ENCODE data around the gene GRK1. TPM values are rescaled to one million over a fixed set of nuclear protein-coding genes. Genes with fewer than 3 reads are reported as not detected.

GRK1 gene
- total RNA-seq, 1 donor from 2014 or later = not detected

DNA sequence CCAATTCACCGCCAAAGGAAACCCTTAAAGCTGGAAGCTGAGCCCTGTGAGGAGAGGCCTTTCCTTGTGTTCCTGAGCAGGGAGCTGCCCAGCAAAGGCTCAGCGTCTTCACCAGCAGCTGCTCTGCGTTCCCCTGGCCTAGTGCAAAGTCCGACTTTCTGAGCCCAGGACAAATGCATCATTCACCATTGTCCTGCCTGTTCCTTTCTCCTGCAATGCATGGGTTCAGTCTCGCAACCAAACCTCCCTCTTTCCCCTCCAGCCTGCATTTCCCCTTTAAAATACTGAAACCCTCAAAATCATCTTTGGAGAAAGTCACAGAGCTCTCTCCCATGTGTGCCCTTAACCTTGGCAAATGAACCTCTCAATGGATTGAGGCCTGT is 79.1 kb downstream of the GRK1 start:
- Histone ChIP-seq H3K36me3 (ENCODE audit: control insufficient read depth, insufficient read depth, low read length) (no peaks in the 10 kb centered on the region), H3K4me3 (ENCODE audit: low read depth, low read length) (no peak overlapping the region), H3K27me3 (ENCODE audit: control insufficient read depth, insufficient read depth, low read length) (no peaks in the 10 kb centered on the region)
- DNase-seq (ENCODE audit: low read depth) = no peak
- TF ChIP-seq, protein P1, sequence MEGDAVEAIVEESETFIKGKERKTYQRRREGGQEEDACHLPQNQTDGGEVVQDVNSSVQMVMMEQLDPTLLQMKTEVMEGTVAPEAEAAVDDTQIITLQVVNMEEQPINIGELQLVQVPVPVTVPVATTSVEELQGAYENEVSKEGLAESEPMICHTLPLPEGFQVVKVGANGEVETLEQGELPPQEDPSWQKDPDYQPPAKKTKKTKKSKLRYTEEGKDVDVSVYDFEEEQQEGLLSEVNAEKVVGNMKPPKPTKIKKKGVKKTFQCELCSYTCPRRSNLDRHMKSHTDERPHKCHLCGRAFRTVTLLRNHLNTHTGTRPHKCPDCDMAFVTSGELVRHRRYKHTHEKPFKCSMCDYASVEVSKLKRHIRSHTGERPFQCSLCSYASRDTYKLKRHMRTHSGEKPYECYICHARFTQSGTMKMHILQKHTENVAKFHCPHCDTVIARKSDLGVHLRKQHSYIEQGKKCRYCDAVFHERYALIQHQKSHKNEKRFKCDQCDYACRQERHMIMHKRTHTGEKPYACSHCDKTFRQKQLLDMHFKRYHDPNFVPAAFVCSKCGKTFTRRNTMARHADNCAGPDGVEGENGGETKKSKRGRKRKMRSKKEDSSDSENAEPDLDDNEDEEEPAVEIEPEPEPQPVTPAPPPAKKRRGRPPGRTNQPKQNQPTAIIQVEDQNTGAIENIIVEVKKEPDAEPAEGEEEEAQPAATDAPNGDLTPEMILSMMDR (IDR thresholded peaks at IDR 0.05; ENCODE audit: insufficient read depth, low read length, poor library complexity, severe bottlenecking) = no peak

- no peaks in the 10 kb centered on the region for H3K36me3 ChIP-seq (ENCODE audit: control insufficient read depth, insufficient read depth, low read length)
- no peaks in the 10 kb centered on the region for H3K27me3 ChIP-seq (ENCODE audit: control insufficient read depth, insufficient read depth, low read length)
- no peak overlapping the region for H3K4me3 ChIP-seq (ENCODE audit: low read depth, low read length)
- DNase-seq (ENCODE audit: low read depth) = no peak
- TF ChIP-seq, protein P1 (IDR thresholded peaks at IDR 0.05; ENCODE audit: insufficient read depth, low read length, poor library complexity, severe bottlenecking) = no peak
Measured at GRCh38 chr13:113746671-113747070, 79.7 kb downstream of the GRK1 start.

GRCh38 chr13:113747291-113747833 is 80.3 kb downstream of the GRK1 start:
- Histone ChIP-seq H3K36me3 (ENCODE audit: control insufficient read depth, insufficient read depth, low read length) (no peaks in the 10 kb centered on the region), H3K27me3 (ENCODE audit: control insufficient read depth, insufficient read depth, low read length) (no peaks in the 10 kb centered on the region), H3K4me3 (ENCODE audit: low read depth, low read length) (no peak overlapping the region)
- DNase-seq (ENCODE audit: low read depth) = no peak
- TF ChIP-seq, protein P1 (IDR thresholded peaks at IDR 0.05; ENCODE audit: insufficient read depth, low read length, poor library complexity, severe bottlenecking) = no peak

DNA sequence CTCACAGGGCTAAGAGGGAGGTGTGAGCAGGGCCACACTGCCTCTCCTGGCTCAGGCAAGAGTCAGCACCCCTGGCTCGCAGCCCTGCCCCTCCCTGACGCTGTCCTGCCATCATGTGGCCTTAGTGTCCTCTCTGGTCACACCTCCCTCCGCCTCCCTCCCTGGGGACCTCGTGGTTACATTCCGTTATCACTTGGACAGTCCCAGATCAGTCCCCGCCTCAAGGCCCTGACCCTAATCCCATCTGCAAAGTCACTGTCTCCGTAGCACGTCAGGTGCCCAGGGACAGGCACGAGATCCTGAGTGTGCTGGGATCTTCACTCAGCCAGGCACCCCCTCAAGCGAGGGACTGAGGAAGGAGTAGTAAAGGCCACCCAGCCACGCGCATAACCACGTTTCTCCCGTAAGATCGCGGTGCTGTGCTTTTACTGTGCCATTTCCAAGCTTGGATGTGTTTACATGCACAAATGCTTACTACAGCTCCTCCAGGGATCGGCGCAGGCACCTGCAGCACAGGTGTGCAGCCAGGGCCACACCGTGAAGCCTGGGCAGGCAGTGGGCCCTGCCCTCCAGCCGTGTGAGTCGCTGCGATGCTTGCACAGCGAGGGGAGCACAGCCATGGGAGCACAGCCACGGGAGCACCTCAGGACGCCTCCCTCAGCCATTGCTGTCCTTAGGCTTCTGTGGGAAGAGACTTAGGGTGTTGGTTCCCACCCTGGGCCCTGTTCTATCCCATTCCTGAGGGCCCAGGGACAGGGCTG is 81.3 kb downstream of the GRK1 start:
- no peak for DNase-seq (ENCODE audit: low read depth)
- Histone ChIP-seq H3K4me3 (ENCODE audit: low read depth, low read length) (no peak overlapping the region), H3K36me3 (ENCODE audit: control insufficient read depth, insufficient read depth, low read length) (no peaks in the 10 kb centered on the region), H3K27me3 (ENCODE audit: control insufficient read depth, insufficient read depth, low read length) (peaks cover under 1% of the 10 kb centered on the region)
- TF ChIP-seq, protein P1 (IDR thresholded peaks at IDR 0.05; ENCODE audit: insufficient read depth, low read length, poor library complexity, severe bottlenecking) = no peak

- no peak for DNase-seq (ENCODE audit: low read depth)
- Histone ChIP-seq H3K4me3 (ENCODE audit: low read depth, low read length) (no peak overlapping the region), H3K27me3 (ENCODE audit: control insufficient read depth, insufficient read depth, low read length) (peaks cover 2% of the 10 kb centered on the region), H3K36me3 (ENCODE audit: control insufficient read depth, insufficient read depth, low read length) (no peaks in the 10 kb centered on the region)
- TF ChIP-seq, protein P1 (IDR thresholded peaks at IDR 0.05; ENCODE audit: insufficient read depth, low read length, poor library complexity, severe bottlenecking) = no peak
Measured at GRCh38 chr13:113748862-113749451, 81.9 kb downstream of the GRK1 start.

Data from kidney epithelial cell (primary cell).